Measurements from ENCODE around the gene INSIG2. TPM values are rescaled to one million over a fixed set of nuclear protein-coding genes. Genes with fewer than 3 reads are reported as not detected.

The INSIG2 gene
- total and polyA plus RNA-seq, 12 donors, result 5.1 to 18.2 (median 9.5) TPM

- intact Hi-C loops (cut with DNase I), result loop anchor here (5.0 to 10.0 kb wide), 2 partner anchors 806 to 809 kb away; no protein-coding TSS in a partner anchor
Observed at GRCh38 chr2:118048401-118048800, 39.9 kb upstream of the INSIG2 start.

GRCh38 chr2:118049140-118049815 is 39.0 kb upstream of the INSIG2 start:
- H3K27ac ChIP-seq, result no peak overlapping the region
- TF ChIP-seq CTCF (IDR thresholded peaks at IDR 0.05), result no peak
- no peak for TF ChIP-seq POLR2A (IDR thresholded peaks at IDR 0.05)
- no peak overlapping the region for H3K4me3 ChIP-seq
- WGBS, 4 donors, result 41 to 63% (median 57%) methylated on average over 3 of the region's 3 CpGs
- DNase-seq, result no peak
- H3K27me3 ChIP-seq, result peaks cover 18% of the 10 kb centered on the region
- no peaks in the 10 kb centered on the region for H3K4me1 ChIP-seq (replicated peaks in 1 of 2)
- no peaks in the 10 kb centered on the region for H3K9me3 ChIP-seq (replicated peaks in 1 of 3)
- intact Hi-C loops (cut with DNase I), result loop anchor here (5.0 to 10.0 kb wide), 2 partner anchors 806 to 808 kb away; no protein-coding TSS in a partner anchor
- H3K36me3 ChIP-seq (replicated peaks in 1 of 2), result no peaks in the 10 kb centered on the region

More at GRCh38 chr2:118048401-118048800, 39.9 kb upstream of the INSIG2 start:
- Histone ChIP-seq H3K27ac (no peak overlapping the region), H3K36me3 (replicated peaks in 1 of 2) (no peaks in the 10 kb centered on the region), H3K4me1 (replicated peaks in 1 of 2) (no peaks in the 10 kb centered on the region), H3K4me3 (no peak overlapping the region), H3K27me3 (peaks cover 21% of the 10 kb centered on the region), H3K9me3 (replicated peaks in 1 of 3) (no peaks in the 10 kb centered on the region)
- DNase-seq, result no peak
- TF ChIP-seq CTCF (IDR thresholded peaks at IDR 0.05), result no peak
- no peak for TF ChIP-seq POLR2A (IDR thresholded peaks at IDR 0.05)
- 57 to 73% (median 65%) methylated on average over 3 of the region's 3 CpGs for WGBS, 4 donors

- TF ChIP-seq CTCF (IDR thresholded peaks at IDR 0.05) (no peak), POLR2A (IDR thresholded peaks at IDR 0.05) (no peak)
- Histone ChIP-seq H3K27me3 (peaks cover 18% of the 10 kb centered on the region), H3K27ac (no peak overlapping the region), H3K9me3 (replicated peaks in 1 of 3) (no peaks in the 10 kb centered on the region), H3K4me1 (replicated peaks in 1 of 2) (no peaks in the 10 kb centered on the region), H3K4me3 (no peak overlapping the region), H3K36me3 (replicated peaks in 1 of 2) (no peaks in the 10 kb centered on the region)
- intact Hi-C loops (cut with DNase I), result loop anchor here (5.0 to 10.0 kb wide), 2 partner anchors 805 to 808 kb away; no protein-coding TSS in a partner anchor
- DNase-seq, result no peak
Observed at GRCh38 chr2:118049816-118050140, 38.5 kb upstream of the INSIG2 start.

GRCh38 chr2:118050386-118050785 is 37.9 kb upstream of the INSIG2 start:
- WGBS, 4 donors, result 33 to 42% (median 37%) methylated on average over 3 of the region's 3 CpGs
- TF ChIP-seq POLR2A (IDR thresholded peaks at IDR 0.05) (no peak), CTCF (IDR thresholded peaks at IDR 0.05) (no peak)
- intact Hi-C loops (cut with DNase I), result no loop called here
- Histone ChIP-seq H3K4me3 (no peak overlapping the region), H3K4me1 (replicated peaks in 1 of 2) (no peaks in the 10 kb centered on the region), H3K9me3 (replicated peaks in 1 of 3) (no peaks in the 10 kb centered on the region), H3K36me3 (replicated peaks in 1 of 2) (no peaks in the 10 kb centered on the region), H3K27me3 (peaks cover 18% of the 10 kb centered on the region), H3K27ac (no peak overlapping the region)
- no peak for DNase-seq

Measured in adrenal gland (tissue), 12 donors.